HG03095 (cell line): Measurements from ENCODE around the gene DCDC2B.

Source experiments
- ATAC-seq: cut with Tn5 transposase; IDR thresholded peaks from one replicate; pipeline ENCODE4 v1.9.1; 2021; ENCODE audit warnings: moderate library complexity; ENCODE audit not compliant: unreplicated experiment

Gene DCDC2B

DNA sequence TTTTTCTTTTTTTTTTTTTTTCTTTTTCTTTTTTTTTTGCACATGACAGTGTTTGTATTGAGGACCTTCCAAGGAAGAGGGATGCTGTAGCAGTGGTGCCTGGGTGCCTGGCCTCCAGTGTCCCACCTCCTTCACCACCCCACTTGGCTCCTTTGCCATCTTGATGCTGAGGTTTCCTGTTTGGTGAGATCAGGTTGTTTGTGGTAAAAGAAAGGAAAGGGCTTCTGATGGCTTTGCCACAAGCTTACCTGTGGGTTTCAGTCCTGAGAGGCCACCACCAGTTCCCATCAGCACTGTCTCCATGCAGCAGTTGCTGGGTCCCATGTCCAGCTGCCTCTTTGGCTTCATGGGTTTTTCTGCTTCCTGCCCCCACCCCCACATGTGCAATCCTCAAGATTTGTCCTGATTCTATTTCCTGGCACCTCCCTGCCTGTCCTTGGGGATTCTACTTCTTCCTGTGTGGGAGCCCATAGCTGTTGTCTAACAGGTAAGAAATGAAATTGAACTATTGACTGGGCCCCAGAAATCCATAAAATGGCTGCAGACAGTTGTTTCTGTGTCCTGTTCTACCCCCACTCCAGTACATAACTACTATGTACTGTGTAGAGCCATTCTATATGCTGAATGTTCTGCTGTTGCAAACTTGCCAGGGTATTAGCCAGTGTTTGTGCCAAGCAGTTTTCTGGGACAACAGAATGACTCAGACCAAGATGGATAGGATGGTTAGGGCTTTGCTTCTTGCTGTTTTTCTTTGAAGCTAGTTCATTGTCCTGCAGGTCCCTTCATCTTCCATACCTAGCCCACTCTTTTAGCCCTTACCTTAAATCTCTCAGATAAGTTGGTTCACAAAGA is 12.7 kb upstream of the DCDC2B start:
- ATAC-seq: no peak

DNA sequence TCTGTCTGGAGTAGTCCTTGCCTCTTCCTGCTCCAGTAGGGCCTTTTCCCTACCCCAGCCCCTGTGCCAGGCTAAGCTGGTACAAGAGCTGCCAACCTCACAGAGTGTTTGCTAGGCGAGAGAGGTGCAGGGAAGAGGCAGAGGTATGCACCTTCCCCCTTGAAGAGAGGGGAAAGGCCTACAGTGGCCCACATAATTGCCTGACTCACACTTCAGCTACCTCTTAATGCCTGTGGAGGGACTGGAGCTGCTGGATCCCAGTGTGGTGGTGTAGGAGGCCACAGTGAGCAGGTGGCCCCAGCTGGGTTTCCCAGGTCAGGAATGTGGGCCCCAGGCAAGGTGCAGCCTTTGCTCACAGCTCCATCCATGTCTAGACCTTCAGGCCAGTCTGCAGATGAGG is 11.8 kb upstream of the DCDC2B start:
- no peak for ATAC-seq

DNA sequence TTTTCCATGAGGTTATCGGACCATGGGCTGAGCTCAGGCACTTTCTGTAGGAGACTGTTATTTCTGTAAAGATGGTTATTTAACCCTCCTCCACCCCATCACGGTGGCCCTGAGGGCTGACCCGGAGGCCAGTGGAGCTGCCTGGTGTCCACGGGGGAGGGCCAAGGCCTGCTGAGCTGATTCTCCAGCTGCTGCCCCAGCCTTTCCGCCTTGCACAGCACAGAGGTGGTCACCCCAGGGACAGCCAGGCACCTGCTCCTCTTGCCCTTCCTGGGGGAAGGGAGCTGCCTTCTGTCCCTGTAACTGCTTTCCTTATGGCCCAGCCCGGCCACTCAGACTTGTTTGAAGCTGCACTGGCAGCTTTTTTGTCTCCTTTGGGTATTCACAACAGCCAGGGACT is 11.1 kb upstream of the DCDC2B start:
- ATAC-seq: no peak

DNA sequence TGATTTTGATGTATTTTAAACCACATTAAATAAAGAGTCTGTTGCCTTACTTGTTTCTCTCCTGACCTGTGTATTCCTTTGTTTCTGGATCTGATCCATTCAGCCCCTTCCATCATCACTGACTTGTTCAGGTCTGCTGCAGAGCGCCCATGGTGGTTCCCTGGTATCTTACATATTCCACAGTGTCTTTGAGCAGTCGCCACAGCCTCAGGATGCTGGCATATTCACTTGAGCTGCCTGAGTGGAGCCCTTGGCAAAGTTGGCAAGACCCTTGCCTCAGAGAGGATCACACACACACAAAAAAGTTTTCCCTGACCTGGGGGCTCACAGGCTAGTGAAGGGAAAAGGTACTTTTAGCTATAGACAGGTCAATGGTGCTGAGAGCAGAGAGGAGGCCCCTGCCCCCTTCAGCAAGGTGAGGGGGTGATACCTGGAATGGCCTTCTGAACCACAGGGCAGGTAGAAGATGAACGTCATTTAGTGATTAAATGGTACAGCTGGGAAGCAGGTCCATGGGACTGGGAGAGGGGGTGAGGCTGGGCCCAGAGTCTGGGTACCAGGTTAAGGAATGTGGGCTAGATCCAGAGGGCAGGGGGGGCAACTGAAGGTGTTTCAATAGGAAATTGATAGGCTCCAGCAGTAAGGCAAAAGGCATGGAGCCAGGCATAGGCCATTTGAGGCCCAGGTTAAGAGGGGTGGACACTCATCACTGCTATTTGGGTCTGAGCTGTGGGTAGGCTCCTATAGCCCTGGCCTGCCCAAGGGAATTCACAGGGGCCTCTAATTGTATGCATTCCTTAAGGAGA is 10.4 kb upstream of the DCDC2B start:
- ATAC-seq: no peak

DNA sequence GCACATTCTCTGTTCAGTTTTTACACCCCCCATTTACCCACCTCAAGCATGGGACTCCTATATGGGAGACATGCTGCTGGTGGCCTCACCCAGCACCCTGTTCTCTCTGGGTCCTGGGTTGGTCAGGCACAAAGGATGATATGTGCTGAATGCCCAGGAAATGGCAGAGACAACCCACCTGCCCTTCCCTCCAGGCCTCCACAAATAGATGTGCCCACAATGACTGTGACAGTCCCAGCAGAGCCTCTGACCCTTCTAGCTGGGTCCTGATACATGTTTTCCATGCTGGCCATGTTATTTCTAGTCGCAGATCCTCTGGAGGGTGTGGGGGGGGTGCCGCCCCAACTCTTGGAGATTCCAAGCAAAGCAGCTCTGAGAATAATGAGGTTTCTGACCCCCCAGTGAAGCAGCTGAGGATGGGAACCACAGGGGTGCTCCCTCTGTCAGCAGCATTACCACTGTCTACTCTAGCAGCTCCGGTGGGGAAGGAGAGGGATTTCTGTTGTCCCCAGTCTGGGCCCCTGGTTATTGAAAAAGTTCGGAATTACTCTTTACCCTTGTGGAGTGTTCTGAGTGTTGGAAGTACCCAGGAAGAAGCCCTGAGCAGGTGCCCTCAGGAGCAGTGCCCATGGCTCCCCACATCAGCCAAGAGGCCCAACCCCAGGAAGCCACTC is 9.7 kb upstream of the DCDC2B start:
- ATAC-seq: no peak

DNA sequence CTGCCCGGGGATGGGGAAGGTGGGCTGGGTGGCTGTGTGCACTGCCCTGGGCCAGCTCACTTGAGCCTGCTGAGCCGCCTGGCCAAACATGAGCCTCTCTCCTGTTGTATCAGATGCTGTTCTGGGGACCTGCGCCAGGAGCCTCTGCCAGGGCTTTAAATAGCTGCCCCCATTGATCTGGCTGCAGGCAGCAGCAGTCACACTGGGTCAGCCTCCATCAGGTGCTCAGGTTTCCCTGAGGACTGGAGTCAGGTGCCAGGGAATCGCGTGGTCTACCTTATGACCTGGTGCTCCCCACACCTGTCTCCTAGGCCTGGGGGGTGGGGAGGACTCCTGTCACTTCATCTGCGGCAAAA is 9.2 kb upstream of the DCDC2B start:
- no peak for ATAC-seq

DNA sequence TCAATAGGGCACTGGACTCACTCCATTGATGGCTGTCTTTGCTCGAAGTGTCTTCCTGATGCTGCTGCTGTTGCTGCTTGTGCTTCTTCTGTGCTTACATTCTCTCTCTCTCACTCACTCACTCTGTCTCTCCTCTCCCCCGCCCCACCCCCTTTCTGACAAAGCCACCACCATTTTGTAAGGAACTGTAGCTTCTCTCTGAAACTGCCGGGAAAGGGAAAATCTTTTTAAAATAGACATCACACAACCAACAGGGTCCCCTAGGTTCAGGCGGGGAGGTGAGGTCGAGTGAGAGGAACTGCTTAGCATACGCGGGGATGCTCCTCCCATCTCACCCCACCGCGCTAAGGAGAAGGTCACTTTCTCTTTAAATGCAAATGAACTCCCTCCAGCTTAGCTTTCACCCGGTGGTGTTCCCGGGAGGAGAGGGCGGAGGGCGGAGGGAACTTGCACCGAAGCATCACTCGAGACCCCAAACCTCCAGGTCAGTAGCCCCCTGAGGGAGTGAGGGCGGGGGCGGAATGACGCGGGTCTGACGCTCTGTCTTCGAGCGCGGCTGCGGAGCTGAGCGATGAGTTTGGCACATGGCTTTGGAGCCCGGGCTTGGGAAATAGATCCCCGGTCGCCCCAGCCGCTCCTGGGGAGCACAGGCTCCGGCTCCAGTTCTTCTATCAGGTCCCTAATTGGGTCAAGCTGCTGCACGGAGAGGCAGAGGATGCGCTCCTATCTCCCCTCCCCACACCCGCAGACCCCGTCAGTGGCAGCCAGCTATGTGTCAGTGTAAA is 8.5 kb upstream of the DCDC2B start, which contains the start of gene CCDC28B:
TSS of gene CCDC28B (plus strand) at position 370 of the 785 bp plus-strand sequence. CDS start 1,341 bp downstream, outside the sequence.
- no peak for ATAC-seq

DNA sequence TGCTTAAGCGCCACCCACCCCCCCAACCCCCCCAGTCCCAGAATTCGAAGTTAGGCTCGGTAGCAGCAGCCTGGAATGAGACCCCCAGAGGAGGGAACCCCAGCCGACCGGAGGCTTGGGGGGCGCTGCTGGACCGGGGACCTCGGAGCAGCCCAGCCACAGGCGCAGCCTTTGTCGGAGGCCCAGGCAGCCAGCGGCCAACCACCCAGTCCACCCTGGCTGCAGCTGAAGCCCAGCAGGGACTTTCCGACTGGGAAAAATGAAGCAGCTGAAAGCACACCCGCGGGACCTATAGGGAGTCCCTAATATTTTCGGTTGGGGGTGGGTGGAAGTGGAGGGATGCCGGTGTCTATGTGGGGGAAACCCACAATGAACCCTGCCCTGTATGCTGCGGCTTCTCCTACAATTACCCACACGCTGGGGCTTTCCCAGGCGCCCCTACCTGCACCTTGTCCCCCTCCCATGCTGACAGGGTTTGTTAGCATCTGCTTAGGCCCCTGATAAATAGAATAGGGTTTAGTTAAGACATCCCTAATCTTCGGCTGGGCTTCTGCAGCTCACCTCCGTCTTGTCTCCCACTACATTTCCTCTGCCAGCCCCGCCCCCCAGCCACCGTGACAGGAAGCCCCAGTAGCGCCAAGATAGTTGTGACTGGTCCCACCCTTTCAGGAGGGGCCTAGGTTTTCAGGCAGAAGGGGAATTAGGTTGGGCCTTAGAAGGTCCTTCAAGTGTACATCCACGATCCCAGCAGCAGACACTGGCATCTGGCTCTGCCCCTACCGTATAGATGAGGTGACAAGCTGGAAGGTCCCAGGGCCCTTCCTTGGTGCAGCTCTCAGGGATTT is 7.7 kb upstream of the DCDC2B start:
- no peak for ATAC-seq

DNA sequence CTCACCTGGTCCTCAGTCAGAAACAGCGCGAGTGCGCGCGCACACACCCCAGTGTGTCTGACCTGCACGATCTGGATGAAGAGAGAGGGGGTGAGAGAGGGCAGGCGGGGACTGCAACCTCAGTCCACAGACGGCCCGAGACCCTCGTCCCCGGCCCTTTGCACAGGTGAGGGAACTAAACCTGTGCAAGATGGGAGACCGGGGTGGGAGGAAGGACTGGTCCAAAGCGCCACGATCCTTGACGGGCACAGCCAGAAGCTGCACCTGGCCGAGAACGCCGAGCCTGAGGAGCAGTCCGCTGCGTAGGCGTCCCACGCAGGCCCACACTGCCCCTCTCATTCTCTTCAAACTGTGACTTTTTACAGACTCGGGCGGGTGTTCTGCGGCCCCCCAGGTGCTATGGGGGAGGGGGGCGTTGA is 3.9 kb upstream of the DCDC2B start:
- no peak for ATAC-seq

DNA sequence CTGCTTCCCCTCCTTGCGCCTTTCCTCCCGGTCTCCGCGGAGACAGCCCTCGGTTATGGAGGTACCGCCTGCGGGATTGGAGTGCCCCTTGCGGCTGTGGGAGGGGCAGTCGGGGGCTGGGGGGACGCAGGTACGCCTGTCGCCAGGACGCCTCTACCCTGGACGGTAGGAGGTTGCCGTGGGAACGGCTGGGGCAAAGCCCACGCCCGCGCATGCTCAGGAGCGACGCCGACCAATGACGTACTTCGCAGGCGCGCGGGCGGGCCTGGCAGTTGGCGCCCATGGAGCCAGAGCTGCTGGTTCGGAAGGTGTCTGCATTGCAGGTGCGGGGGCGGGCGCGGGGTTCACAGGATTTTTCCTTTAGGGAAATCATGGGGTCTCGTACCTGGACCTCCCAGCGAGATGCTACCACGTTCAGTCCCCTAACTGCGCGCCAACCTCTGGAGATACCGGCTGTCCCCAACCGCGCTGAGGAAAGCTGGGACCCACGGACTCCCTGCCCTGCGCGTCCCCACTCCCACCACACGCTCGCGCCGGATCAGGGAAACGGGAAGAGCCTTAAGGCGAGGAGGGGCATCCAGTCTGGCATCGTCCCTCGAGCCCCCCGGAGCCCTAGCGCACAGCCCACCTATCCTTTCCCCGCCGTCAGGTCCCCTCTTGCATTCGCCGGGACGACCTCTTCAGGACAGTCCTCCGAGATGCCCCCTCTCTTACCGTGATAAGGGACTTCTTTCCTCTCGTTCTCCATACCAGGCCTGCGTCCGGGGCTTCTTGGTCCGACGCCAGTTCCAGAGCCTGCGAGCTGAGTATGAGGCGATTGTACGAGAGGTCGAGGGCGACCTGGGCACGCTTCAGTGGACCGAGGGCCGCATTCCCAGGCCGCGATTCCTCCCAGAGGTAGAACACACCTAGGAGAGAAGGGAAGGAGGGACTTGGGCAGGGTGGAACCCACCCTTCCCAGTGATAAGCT is 3.2 kb upstream of the DCDC2B start, which contains the start of gene IQCC:
TSS of gene IQCC (plus strand) at position 271 of the 970 bp plus-strand sequence. CDS start at position 282, 11 bp downstream.
- no peak for ATAC-seq

DNA sequence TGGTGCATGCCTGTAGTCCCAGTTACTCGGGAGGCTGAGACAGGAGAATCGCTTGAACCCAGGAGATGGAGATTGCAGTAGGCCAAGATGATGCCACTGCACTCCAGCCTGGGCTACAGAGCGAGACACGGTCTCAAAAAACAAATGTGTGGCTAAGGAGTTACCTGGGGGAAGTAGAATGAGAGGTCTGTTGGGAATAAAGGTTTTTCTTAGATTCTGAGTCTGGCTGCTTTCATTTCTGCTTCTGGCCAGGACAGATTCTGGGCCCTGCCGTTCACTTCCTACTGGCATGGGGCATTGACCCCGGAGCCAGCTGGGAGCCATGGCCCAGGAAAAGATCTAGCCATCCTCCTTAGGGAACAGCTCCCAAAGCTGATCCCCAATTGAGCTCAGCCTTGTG is 420 bp upstream of the DCDC2B start:
- ATAC-seq: no peak

DNA sequence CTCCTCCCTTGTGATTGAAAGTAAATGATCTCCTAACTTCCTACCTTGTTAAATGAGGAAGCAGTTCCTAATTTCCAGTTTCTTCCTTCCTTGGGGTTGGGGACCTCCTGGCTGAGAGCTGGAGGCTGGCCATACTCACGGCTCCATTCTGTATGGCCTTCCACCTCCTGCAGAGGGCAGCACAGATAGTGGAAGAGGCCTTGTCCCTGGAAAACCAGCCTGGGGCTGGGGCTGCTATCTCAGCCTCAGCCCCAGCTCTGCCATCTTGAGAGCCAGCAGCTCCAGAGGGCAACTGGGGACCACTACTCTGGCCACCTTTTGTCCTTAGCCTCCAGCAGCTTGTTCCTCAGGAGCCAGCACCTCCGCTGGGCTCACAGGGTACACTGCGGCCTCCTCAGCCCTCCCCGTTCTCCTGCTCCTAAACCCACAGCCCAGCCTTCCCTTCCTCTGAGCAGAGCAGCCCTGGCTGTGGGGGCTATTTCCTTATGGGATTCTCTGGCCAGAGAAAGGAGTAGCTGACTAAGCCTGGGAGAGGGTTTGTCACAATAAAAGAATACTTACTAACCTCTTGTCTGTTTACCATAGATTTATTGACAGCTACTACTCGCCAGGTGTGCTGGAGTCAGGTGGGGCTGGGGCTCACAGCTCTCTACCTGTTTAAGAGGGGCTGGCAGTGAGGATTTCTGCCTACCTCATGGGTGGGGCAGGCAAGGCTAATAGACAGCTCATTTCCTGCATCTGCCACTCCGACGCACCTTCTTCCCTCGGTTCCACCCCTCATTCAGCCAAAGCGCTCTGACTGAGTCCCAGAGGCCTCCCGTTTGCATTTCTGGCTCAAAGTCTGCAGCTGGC is 7.0 kb downstream of the DCDC2B start:
- ATAC-seq: peak; percentile 55

DNA sequence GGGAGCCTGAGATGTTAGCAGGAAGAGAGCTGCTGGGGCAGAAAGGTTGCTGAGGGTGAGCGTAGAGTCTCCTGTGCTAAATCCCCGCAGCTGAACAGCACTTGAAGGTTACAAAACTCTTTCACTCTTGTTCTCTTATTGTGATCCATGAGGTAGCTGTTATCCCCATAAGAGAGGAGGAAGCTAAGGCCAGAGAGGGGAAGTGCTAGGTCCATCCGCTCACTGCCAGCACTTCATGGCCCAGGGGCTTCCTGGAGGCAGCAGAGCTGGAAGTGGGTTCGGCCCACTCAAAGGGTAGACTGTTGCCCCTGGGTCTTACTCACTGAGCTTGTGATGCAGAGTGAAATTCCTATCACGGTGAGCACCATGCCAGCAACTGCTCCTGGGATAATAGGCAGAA is 7.7 kb downstream of the DCDC2B start:
- ATAC-seq: no peak

DNA sequence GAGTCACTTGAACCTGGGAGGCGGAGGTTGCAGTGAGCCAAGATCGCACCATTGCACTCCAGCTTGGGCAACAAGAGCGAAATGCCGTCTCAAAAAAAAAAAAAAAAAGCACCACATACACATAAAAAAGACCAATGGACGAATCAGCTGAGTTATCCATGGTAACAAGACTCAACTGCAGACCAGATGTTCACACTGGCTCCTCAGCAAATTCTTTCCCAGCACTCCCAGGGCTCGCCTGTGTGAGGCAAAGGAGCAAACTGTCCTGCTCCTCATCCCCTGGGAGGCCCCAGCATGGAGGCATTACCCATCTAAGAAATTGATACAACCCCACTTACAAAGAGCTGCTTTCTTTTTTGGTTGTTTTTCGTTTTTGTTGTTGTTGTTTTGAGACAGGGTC is 10.1 kb downstream of the DCDC2B start:
- ATAC-seq: no peak

DNA sequence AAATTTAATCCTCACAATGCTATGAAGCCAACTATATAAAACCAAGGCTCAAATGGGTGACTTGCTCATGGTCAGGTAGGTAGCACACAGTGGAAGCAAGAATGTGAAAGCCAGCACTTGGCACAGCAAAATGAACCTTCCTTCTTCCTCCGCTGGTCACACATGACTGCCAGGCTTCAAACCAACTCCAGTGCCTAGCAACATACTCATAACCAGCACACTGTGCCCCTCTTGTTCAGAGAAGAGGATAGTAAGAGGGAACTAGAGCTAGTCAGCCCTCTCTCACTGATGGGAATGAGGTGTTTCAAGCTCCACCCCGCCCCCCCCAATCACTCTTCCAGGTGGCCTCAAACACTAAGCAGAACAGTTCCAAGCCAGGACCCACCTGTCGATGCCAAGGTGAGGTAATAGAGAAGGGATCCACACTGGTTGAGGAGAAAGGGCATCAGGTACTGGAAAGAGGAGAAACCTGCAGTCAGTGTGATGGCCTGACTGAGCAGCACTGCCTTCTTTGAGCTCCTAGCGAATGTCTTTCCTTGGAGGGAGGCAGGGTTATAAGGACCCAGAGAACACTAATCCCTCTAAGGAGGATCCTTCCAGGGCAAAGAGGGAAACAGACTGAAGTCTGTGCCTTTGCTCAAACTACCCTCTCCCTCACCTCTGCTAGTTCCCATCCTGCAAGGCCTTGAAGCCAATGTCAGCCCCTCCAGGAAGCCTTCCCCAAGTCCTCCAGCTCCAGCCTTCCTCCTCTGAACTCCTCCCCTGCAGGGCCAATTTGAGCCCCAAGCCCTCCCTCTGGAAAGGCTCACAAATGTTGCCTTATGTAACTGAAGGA is 12.1 kb downstream of the DCDC2B start:
- ATAC-seq: no peak

DNA sequence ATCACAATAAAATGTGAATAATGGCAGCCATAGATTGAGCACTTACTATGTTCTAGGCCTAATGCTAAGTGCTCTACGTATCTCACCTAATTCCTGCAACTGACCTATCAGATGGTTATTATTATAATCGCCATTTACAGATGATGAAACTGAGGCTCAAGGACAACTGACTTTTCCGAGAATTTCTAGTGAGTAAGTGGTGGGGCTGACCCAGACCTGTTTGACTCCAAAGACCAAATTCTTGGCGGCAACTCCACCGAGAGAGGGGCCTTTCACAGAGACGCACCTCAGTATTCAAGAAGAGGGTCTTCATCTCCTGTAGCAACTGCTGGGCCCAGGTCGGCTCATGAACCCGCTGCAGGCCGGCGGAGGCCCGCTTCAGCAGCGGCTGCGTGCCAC is 12.7 kb downstream of the DCDC2B start:
- no peak for ATAC-seq
